Activated CD8-positive, alpha-beta memory T cell treated with anti-CD3 and anti-CD28 coated beads, Interleukin-2, amount 50 U/mL, for 24 hours (primary cell): ENCODE data around the gene ZBTB16.

Source experiments
- DNase-seq: peaks from one replicate; pipeline ENCODE4 v3.0.0-alpha.2; 2020; ENCODE audit errors: extremely low read depth

The ZBTB16 gene

DNA sequence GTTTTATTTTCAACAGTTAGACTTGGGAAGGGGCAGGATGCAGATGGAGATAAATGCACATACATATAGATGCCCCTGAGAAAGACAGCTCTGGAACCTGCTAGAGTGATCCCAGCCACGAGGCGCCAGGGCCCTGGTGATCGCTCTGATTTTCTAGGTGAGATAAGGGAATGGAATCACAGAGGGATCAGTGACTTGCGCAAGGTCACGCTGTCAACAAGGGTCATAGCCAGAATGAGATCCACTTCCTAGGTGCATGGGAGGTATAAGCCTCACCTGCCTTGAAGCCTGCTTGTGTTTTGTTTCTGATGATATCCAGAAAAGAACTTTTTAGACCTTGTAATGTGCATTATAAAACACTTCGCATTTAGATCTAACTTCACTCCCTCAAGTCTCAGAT, 47.5 kb downstream of the ZBTB16 start:
- no peak for DNase-seq

DNA sequence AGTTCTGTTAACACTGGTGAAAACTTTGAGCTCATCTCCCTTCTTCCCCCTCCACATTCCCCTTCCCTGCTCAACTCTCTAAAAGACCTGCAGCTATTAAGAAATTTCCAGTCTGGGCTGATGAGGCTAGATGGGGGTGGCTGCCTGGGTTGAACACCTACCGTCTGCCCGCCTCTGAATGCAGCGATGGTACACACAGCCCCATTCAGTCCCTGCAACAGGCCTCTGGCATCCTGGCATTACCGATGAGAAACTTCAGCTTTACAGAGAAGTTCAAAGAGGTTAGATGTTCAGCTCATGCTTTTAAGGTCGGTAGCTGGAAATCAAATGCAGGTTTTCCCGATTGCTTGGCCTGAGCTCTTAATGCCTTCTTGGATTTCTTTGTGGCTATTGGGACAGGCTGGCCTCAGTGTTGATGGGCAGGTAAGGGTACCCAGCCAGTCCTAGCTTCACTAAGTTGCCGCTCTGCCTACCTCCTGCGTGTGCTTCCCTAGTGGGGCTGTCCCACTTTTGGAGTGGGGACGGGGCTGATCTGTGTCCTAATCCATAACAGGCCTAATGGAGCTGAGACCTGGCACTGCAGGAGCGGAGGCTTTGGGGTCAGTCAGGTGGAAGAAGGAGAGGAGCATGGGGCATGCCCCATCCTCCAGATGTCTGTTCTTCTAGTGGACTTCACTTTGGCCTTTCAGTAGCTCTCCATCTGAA, 49.1 kb downstream of the ZBTB16 start:
- no peak for DNase-seq

DNA sequence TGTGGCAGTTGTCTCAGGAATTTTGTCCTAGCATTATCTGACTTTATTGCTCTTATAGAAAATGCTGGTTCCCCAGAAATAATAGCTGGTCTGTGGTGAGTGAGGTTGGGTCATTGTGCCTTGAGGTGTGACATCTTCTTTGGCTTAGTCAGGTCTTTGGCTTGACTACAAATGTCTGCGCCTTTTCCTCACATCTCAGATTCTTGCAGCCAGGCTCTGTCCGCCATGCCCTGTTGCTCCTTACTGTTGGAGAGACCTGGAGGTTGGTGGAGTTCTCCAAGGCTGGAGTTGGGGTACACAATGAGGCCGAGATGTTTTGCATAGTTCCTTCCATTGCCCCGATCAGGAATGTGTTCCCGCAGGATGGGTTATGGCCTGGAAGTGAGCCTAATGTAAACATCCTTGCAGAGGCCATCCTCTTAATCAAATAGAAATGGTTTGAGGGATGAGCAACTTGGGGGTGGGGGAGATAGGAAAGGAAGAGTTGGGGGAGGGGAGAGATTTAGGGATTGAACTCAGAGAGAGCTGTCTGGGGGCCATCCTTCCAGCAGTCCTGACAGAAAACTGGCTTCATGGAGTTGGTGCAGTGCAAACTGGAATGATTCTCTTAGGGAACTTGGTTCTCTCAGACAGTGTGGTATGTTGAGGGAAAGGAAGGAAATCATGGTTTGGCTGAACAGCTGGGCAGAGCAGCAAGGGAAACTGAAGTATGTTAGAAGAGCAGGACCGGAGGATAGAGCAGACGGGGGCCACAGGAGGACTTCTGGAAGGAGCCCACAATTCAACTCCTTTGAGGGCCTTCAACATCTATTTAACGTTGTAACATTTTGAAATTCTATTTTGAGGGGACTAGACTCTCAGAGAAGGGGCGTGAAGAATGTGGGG, 49.9 kb downstream of the ZBTB16 start:
- no peak for DNase-seq

DNA sequence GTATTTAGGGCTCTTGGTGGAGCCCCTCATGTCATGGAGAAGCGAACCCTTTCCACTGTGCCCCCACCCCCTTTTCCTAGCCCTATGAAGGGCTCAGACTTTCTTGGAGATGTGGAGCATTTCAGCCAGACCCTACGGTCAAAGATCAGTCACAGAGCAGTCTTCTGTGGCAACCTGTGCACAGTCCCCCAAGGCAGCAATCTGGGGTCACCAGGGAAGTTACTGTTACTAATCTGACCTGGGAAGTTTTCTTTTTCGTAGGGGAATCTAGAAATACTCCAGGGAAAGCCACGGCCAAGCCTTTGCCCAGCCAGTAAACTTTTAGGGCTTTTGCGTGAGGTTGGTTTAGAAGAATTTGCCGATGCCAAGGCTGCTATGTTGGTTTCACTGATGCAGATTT, 50.6 kb downstream of the ZBTB16 start:
- DNase-seq = no peak

DNA sequence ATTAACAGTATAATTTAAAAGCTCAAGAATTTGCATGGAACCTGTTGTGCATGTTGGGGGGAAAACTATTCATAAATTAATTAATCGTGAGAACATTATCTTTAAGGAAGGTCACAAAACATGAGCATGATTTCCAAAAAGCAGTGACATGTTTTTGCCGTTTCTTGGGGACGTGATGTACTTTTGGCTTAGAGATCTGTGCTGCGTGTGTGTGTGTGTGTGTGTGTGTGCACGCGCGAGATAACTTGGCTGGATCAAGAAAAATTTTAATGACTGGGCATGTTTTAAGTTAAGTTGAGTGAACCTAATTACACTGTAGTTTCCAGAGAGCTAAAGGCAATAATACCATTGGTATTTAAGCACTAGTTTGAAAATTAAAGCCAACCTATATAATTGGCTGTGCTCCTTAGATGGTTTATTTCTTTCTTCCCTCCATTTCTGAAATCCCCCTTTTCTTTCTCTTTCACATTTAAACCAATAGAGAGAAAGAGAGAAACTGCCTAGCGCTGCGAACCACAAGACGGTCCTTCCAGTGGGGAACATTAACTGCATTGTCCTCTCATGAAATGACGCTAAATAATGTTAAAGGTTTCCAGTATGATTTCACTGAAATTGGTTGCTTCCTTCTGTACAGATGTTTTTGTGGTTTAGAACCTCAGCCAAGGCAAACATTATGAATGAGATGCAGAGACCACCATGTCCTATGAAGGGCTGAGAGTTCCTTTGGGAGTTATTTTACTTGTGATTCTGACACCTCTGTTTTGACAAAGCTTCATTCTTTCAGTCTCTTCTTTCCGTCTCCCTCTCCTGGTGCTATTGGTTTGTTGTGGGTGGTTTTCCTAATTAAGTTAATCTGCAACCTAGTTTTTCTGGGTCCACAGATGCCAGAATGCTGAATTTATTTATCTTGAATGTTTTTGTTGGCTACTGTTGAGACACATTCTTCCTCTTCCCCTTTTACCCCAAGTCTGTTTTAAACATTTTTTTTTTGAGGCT, 51.7 kb downstream of the ZBTB16 start:
- DNase-seq = no peak

DNA sequence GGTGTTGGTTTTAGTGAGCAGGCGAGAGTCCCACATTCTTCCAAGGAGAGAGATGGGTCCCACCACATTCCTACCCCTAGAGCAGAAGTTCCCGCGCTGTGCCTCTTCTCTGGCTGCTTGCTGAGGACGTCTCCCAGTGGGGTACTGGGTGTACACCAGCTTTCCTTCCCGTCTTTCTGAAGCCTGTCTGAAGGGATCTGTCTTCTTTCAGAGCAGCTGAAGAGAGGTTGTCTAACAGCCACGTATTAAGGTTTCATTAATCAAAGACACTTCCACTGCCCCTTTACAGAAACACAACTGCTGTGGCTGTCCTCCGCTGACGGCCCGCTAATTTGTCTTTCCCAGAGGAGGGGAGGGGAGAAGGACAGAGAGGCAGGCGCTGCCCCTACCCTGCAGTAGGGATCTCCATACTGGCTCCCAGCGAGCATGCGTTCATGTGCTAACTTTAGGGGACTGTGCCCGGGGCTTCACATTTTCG, 56.0 kb downstream of the ZBTB16 start:
- DNase-seq = no peak

DNA sequence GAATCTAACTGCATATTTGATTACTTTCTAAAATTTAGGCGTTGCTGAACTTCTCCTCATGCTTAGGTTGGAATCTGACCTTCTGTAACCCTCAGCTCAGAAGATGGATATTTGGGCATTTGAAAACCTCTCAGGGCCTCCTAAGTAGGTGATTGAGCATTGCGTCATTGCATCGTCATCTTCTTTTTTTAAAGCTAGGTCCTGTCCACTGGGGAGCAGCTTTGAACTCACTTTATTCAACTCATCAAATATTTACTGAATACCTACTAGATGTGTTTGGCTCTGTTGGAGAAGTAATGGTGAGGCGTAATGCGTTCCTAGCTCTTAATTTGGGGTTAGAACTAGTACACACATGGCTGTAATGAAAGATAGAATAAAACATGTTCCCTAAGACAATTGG, 56.8 kb downstream of the ZBTB16 start:
- no peak for DNase-seq

DNA sequence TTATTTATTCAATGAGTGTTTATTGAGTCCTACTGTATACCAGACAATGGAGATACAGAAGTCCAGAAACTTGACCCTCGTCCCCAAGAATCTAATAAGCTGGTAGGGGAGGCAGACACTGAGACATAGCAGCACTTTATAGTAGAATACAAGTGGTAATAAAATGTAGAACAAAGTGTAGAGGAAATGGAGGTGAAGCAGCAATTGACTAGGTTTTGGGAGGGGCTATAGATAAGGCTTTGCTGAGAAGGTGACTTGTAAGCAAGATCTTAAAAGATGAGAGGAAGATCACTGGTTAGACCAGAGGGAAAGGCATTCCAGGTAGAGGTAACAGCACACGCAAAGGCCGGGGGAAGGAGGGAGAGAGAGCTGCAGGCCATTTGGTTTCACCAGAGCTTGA, 57.3 kb downstream of the ZBTB16 start:
- DNase-seq = no peak

DNA sequence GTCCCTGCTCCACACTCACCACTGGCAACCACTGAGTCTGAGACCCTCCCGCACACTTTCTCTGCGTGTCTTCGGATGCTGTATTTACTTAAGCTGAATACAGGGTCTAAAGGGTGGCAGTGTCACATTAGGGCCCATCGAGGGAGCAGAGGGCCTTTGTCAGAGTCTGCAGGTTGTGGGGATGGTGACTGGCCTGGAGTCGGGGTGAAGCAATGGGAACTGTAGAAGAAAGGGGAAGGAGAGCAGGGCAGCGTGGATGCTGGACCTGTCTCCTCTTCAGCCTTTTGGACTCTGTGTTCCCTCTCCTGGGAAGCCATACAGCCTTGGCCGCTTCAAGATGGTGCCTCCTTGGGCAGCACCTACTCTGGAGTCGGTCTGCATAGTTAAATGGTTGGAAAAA, 61.1 kb downstream of the ZBTB16 start:
- no peak for DNase-seq

DNA sequence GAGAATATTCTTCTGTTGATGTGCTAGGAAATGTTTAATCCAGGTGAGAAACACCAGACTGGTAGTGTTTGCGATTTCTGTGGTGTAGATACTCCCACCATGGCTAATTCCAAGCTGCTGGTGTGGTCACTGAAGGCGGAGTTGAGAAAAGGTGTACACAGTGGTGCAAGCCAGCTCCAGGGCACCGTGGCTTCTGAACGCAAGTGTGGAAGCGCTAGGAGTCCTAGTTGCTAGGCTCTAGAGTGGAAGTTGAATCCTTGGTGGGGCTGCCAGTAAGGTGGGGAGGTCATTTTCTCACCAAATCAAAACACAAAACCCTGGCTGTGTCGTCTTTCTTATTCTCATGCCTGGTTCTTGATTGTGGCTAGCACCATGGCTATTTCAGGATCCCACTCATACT, 61.6 kb downstream of the ZBTB16 start:
- no peak for DNase-seq

DNA sequence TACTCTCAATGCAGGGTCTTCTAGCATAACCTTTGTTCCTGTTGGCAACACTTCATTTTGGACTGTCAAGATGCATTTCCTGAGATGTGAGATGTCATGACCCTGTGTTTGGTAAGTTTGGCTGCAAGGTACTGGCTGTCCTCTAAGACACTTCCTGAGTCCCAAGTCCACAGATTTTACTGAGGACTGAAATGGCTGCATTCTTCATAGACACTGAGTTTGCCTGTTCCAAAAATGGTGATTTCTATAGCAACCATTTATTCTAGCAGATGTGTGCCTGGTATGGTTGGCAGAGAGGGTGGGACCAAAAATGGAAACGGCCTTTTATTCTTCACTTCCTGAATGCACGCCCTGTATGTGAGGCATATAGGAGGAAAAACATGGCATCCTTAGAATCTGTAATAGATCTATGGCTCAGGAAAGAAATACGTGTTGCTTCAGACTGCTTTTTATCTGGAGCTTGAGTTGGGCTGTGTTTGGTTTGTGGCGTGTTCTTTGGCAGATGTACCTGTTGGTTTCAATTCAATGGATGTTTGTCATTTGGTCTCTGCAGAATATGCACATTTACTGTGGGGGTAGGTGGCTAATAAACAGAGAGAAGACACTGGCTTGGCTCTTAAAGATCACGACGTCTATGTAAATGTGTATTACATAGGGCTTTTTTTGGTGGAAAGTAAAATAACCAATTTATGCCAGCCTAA, 62.4 kb downstream of the ZBTB16 start:
- DNase-seq = no peak

DNA sequence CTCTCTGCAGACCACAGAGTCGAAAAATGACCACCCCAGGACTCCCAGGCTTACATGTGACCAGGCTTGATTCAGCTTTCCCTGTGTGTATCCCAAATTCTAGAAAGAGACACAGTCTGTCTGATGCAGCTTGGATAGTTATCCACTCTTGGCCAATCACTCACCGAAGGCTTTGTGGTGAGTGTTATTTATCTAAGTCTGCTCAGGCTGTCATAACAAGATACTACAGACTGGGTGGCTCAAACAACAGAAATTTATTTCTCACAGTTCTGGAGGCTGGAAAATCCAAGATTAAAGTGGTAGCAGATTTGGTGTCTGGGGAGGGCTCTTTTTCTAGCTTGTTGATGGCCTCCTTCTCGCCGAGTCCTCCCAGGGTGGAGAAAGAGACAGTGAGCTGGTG, 63.2 kb downstream of the ZBTB16 start:
- DNase-seq = no peak

DNA sequence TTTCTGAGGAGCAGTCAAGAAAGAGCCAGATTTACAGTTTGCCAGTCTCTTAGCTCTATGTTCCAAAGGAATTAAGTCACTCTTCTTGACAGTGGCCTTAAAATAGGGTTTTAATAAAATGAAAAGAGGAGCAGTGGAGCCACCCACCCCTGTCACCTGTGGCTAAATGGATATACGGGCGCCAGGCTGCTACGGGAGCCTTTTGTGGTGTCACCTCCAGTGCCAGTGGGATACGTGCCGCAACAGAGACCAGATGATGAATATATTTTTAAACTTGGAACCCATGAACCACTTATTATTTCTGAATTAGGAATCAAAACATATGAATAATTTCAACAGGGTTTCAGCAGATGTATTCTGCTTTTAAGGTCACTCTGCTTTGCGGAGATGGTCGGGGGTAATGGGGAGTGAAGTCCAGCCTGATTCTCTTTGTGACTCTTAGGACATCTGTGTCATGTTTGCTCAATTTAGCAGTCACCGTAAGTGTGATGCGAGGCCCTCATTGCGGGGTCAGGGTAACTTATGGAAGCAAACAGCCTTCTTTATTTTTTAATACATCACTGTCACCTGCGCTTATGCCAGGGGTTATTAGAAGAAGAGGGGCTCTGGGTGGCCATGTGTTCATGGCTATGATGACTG, 64.3 kb downstream of the ZBTB16 start:
- DNase-seq = no peak

DNA sequence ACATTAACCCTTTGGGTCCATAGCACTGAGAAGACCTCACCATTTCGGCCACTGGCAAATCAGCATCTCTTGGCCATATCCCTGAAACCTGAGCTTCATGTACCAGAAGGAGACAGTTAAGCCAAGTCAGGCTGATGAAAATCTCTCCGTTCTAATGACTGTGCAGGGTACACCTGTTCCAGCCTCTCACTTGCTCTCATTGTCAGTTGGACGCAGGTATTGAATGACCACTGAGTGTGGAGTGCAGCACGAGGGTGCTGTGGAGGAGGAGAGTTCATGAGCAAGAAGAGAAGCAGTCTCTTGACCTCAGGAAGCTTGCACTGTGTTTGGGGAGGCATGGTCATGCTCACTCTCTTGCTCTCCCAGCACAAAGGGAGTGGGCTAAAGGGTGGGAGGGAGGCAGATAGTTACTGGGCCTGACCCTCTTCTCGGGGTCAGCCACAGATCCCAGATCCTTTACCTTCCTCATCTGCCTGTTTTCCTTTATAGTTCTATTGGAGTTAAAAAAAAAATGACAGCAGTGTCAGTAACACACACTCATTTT, 65.2 kb downstream of the ZBTB16 start:
- DNase-seq = no peak

DNA sequence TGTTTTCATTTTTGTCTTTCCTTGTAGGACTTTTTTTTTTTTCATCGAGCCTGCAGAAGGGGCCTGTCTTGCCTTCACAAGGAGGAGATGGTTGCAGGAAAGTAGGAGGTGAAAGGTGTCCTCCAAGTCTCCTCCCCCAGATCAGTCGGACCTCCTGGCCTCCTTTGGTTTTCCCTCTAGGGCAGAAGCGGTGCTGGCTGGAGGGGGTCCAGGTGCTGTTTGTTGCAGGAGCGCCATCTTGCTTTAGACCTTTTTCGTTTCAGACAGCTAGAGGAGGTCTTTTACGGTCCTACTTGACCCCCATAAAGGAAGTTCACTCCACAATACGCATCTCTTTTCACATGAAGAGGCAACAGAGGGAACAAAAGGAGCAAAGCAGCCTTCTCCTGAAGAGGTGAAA, 66.0 kb downstream of the ZBTB16 start:
- no peak for DNase-seq

DNA sequence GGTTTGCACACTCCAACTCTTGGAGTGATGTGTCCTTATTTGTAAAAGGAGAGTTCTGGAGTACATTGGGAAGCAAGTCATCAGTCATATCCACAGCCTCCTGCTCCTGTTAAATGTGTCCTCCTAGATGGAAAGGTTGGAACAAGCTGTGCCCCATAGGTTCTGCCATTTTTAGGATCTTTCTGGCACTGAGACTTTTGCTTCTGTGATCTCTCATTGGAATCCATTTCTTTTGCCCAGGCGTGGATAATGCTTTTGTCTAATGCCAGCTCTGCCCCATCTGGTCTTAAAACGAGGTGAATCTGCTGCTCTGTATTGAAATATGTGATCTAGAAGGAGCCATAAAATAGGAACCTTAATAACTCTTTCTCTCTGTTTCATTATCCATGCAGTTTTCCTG, 66.4 kb downstream of the ZBTB16 start:
- DNase-seq = no peak

DNA sequence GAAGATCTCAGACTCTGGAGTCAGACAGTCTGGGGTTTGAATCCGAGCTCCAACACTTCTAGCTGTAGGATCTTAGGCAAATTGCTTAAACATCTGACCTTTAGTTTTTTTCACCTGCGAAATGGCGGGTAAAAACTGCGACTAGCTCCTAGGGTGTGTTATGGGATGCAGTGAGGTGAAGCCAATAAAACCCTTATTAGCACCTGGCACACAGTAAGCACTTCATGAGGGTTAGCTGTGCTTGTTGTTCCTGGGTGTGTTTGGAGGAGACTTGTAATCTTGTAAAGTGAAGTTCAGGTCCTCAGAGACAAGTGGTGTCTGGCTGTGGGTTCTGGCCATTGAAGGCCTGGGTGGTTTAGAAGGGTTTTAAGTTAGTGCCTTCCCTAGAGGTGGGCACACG, 68.9 kb downstream of the ZBTB16 start:
- no peak for DNase-seq

DNA sequence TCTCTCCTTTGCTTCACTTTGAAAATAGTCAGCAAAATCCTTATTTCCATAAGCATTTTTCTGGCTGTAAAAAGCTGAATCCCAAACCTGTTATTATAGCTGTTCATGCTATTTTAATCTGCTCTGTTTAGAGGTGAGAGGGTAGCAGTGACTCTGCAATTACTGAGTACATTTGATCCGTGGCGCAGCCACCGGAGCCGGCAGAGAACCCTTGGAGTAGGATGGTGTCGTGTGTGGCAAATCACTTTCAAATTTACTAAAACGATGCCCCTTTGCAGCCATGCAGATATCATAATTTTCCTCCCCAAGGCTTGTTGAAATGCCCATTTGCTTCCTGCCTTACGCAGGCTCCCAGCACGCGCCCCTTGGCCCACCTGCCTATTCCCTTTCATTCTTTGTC, 69.6 kb downstream of the ZBTB16 start:
- no peak for DNase-seq

DNA sequence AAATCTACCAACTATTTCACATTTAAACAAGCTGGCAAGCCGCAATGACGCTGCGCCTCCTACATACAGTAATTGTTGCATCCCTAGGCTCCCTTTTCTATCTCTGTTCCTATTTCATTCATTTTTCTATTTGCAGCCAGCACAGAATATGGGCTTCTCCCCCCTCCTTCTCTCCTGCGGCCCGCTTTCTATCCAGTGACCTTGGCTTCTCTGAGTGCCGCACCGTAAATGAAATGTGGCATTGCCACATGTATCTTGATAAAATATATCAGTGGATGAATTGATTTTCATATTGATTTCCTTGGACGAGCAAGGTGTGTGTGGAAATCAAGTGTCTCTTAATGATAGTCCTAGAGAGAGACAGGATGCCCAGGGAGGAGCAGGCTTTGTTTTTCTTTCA, 70.2 kb downstream of the ZBTB16 start:
- no peak for DNase-seq

DNA sequence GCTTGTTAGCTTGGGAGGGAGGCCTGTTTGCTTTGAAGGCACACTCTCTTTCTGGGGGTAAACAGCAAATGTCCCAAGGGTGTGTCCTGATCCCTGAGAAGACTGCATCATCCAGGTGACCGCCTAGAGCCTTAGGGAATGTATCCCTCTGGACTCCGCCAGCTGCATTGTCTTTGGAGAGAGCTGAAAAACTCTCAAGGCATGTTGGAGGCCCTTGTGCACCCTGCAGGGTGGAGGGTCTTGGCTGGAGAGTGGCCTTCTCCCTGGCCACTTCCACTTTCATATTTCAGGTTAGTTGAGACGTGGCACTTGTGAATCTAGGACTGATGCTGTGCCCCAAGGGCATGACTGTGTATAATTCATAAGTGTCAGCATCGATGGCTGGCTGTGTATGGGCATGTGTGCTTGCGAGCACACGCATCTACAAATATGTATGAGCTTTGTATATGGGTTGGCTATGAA, 70.6 kb downstream of the ZBTB16 start:
- DNase-seq = no peak
